ENCODE results near the gene GARIN5A.
"Not testable (repeated sequence)": the region's sequence is repeated elsewhere in the genome, so short reads cannot be mapped to it uniquely, and the experiment has no call there.

Gene GARIN5A

GRCh38 chr19:50486823-50487515 is 10.3 kb upstream of the GARIN5A start:
- DNase-seq: peak; percentile 65

- no peak for DNase-seq
Observed at GRCh38 chr19:50485284-50485955, 8.8 kb upstream of the GARIN5A start.

- DNase-seq: no peak
Observed at GRCh38 chr19:50482916-50483315, 6.3 kb upstream of the GARIN5A start.

- DNase-seq: no peak
Observed at GRCh38 chr19:50482271-50482855, 5.7 kb upstream of the GARIN5A start.

GRCh38 chr19:50481351-50482149 is 4.9 kb upstream of the GARIN5A start:
- DNase-seq: no peak

GRCh38 chr19:50480281-50481111 is 3.8 kb upstream of the GARIN5A start:
- DNase-seq: no peak

- no peak for DNase-seq
Observed at GRCh38 chr19:50479761-50480251, 3.2 kb upstream of the GARIN5A start.

GRCh38 chr19:50478901-50479715 is 2.5 kb upstream of the GARIN5A start:
- DNase-seq: peak; percentile 22

- no peak for DNase-seq
Observed at GRCh38 chr19:50477751-50478515, 1.3 kb upstream of the GARIN5A start.

- DNase-seq: no peak
Observed at GRCh38 chr19:50476907-50477238, 225 bp upstream of the GARIN5A start.

- no peak for DNase-seq
Observed at GRCh38 chr19:50475736-50476223, 868 bp downstream of the GARIN5A start.

GRCh38 chr19:50475101-50475568 is 1.5 kb downstream of the GARIN5A start:
- DNase-seq: no peak

- DNase-seq: not testable (repeated sequence)
Observed at GRCh38 chr19:50473336-50473735, 3.3 kb downstream of the GARIN5A start.

GRCh38 chr19:50468818-50469217 is 7.8 kb downstream of the GARIN5A start:
- no peak for DNase-seq

GRCh38 chr19:50467566-50467965 is 9.1 kb downstream of the GARIN5A start:
- no peak for DNase-seq

GRCh38 chr19:50466706-50467039 is 10.0 kb downstream of the GARIN5A start:
- no peak for DNase-seq

GRCh38 chr19:50465986-50466705 is 10.5 kb downstream of the GARIN5A start:
- DNase-seq: peak; percentile 77

GRCh38 chr19:50465000-50465399 is 11.6 kb downstream of the GARIN5A start:
- no peak for DNase-seq

GRCh38 chr19:50464348-50464747 is 12.3 kb downstream of the GARIN5A start:
- no peak for DNase-seq

GRCh38 chr19:50462970-50463369 is 13.7 kb downstream of the GARIN5A start:
- no peak for DNase-seq
